Dermis lymphatic vessel endothelial cell (primary cell): ENCODE data around the gene IFI16. TPM values are rescaled to one million over a fixed set of nuclear protein-coding genes. Genes with fewer than 3 reads are reported as not detected.

Experiments used
- total RNA-seq: library from RNA; depleted of rRNA; stranded (reverse); fragments of >200 nt; gene quantifications from 2 replicates; pipeline ENCODE4 v1.2.1, GENCODE V29; 2014

IFI16 gene
- total RNA-seq, result 42.6 and 46.7 TPM in 2 replicates

DNA sequence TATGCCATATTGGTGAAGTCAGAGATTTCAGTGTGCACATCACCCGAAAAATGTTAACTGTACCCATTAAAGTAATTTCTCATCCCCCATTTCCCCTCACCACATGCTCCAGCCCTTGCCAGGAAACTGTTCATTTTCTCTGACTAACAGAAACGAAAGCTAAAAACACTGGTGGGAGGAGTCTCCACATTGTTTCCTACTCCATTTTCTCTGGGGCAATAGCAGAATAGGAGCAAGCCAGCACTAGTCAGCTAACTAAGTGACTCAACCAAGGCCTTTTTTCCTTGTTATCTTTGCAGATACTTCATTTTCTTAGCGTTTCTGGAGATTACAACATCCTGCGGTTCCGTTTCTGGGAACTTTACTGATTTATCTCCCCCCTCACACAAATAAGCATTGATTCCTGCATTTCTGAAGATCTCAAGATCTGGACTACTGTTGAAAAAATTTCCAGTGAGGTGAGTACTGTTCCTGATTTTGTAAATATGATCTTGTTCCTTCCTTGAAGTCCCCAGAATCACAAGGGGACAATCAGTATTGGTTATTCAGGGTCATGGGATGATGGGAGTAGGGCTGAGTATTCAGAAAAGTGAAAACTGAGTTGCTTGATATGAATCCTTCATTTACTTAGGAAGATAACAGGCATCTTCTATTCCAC lies at the start of gene IFI16:
IFI16 (plus strand) TSS at position 204 of the 658 bp plus-strand sequence. CDS start 4,774 bp downstream, outside the sequence.

GRCh38 chr1:159076438-159077119 lies 66.9 kb downstream of the IFI16 start, which contains the start of gene AIM2:
AIM2 (minus strand) TSS chr1:159076766; CDS start chr1:159073499, 3,267 bp downstream.

Other genes with a start within 250 kb of the IFI16 start
- gene OR6N1, start 237.7 kb upstream of the IFI16 start, total RNA-seq, result not detected in 2 replicates
- gene OR6N2, start 228.7 kb upstream of the IFI16 start, total RNA-seq, result not detected in 2 replicates
- gene MNDA, start 178.6 kb upstream of the IFI16 start, total RNA-seq, result not detected in 2 replicates
- not detected in 2 replicates for gene PYHIN1, start 78.4 kb upstream of the IFI16 start, total RNA-seq
- gene AIM2, start 66.9 kb downstream of the IFI16 start, total RNA-seq, result not detected in 2 replicates
- gene CADM3, start 161.7 kb downstream of the IFI16 start, total RNA-seq, result 0.11 TPM in 1 of 2 replicates, not detected in the other
- gene ACKR1, start 195.0 kb downstream of the IFI16 start, total RNA-seq, result not detected in 2 replicates